Psoas muscle (tissue), 8 donors: ENCODE data around the gene WDR4. TPM values are rescaled to one million over a fixed set of nuclear protein-coding genes. Genes with fewer than 3 reads are reported as not detected.
"Not testable (repeated sequence)": the region's sequence is repeated elsewhere in the genome, so short reads cannot be mapped to it uniquely, and the experiment has no call there.

Experiments used
- ATAC-seq, 4 donors: fragments of 200-7000 bp; cut with Tn5 transposase; one replicate each; pipeline ENCODE4 v1.9.1; 2020; ENCODE audit warnings: moderate library complexity in 3 of 4, mild to moderate bottlenecking in 2 of 4
- DNase-seq, 2 donors: peaks; one replicate each; pipeline ENCODE4 v3.0.0-alpha.2; 2020
- H3K27ac ChIP-seq: fragments of 200-600 bp; one replicate; pipeline ENCODE4 v1.8.0; 2022
- H3K27me3 ChIP-seq, 3 donors: fragments of 200-600 bp in 1 of 3; one replicate each; pipeline versions ENCODE4 v1.6.1 to v1.8.0; 2013 to 2022; ENCODE audit warnings: low read length in 2 of 3, mild to moderate bottlenecking in 2 of 3, moderate library complexity in 1 of 3; ENCODE audit not compliant: insufficient read depth in 3 of 3
- H3K36me3 ChIP-seq, 2 donors: fragments of 200-600 bp in 1 of 2; one replicate each; pipeline versions ENCODE4 v1.6.1 to v1.8.0; 2013 to 2022; ENCODE audit warnings: low read depth in 1 of 2, mild to moderate bottlenecking in 1 of 2, moderate library complexity in 1 of 2; ENCODE audit not compliant: insufficient read depth in 1 of 2
- H3K4me1 ChIP-seq: fragments of 200-600 bp; one replicate; pipeline ENCODE4 v1.8.0; 2022
- H3K4me3 ChIP-seq: fragments of 200-600 bp; one replicate; pipeline ENCODE4 v1.8.0; 2022; ENCODE audit warnings: mild to moderate bottlenecking
- H3K9me3 ChIP-seq: fragments of 200-600 bp; one replicate; pipeline ENCODE4 v1.8.0; 2022
- WGBS, 3 donors: extraction: QIAGEN DNeasy Blood & Tissue Kit; methylation state at CpG; one replicate each; pipeline versions ENCODE4 v1.1.6 to v1.1.7; 2013; 5-methylcytosine and 5-hydroxymethylcytosine counted together
- intact Hi-C, 2 donors: fragments of 100-400 bp; cut with DNase I; formaldehyde crosslinking; loops; one replicate each; pipeline versions ENCODE4 v1.11.0 to v1.14.2; 2022
- polyA plus RNA-seq, 3 donors: library from polyadenylated mRNA; stranded (reverse); fragments of 200-250 nt; gene quantifications; one replicate each; pipeline ENCODE4 v1.2.3, GENCODE V29; 2013
- total RNA-seq, 4 donors: library from RNA; stranded (reverse); fragmentation: NEBNext Ultra II Directional in 2 of 4; extraction: Animal tissue kit (Norgen Biotek cat#: 25700) in 2 of 4; gene quantifications; one replicate each; pipeline versions ENCODE4 v1.2.1 to v1.2.4, GENCODE V29; 2021 to 2023
- TF ChIP-seq, protein P1 (sequence below): fragments of 200-600 bp; IDR thresholded peaks from one replicate; pipeline ENCODE4 v1.8.0; 2022; ENCODE audit warnings: antibody characterized with exemption
- donor health status: healthy with polysubstance abuse.
- donor health status: DM: no; HTN: no; CAD: no; lungs with moderate emphysema.
- donor health status: Bipolar disorder and iron deficiency.
- donor health status: healthy.
- donor health status: DM: yes; HTN: yes; CAD: no.
- donor health status: DM: no; HTN: no; CAD: no.
- donor health status: DM: no; HTN: no; CAD: no.
- donor health status: DM: yes; HTN: yes; CAD: no.

WDR4 gene
- total and polyA plus RNA-seq, 7 donors = 4.8 to 40.2 (median 11.1) TPM

DNA sequence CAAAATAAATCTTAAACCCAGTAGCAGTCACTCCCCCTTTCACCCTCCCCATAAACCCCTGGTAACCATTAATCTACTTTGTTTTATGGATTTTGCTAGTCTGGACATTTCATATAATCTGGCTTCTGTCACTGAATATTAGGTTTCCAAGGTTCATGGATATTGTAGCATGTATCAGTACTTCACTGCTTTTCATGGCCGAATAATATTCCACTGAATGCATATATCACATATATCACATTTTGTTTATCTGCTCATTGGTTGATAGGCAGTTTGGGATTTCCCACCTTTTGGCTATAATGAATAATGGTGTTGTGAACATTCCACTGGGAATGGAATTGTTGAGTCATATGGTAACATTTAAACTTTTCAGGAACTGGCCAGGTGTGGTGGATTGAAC, 4.6 kb upstream of the WDR4 start:
- no peaks in the 10 kb centered on the region for H3K27me3 ChIP-seq
- WGBS, 3 donors = 36 to 98% (median 93%) methylated on average over 1 of the region's 1 CpG
- ATAC-seq = no peak

DNA sequence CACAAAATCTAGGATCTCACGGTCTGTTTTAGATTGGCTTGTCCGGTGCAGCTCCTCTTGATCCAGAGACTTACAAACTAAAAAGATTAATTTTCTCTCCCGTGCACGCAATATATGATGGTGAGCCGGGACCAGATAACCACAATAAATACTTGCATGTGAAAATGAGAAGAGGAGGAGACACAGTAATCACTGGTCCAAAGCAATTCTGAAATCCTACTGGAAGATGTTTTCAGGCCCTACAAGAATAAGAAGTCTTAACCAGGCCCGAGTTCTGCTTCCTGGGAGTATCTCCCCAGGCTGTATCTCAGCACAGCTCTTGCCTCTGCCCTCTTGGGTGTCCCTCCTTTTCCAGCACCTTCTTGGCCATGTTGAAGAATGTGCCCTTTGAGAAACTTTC, 1.0 kb upstream of the WDR4 start:
- peak overlapping the region; percentile 95 for H3K4me3 ChIP-seq
- whole genome bisulfite sequencing, 3 donors = 94 to 95% (median 94%) methylated on average over 6 of the region's 6 CpGs
- peaks cover 2 to 12% of the 10 kb centered on the region in 2 donors for H3K36me3 ChIP-seq
- intact Hi-C loops = no loop called here
- TF ChIP-seq, protein P1, sequence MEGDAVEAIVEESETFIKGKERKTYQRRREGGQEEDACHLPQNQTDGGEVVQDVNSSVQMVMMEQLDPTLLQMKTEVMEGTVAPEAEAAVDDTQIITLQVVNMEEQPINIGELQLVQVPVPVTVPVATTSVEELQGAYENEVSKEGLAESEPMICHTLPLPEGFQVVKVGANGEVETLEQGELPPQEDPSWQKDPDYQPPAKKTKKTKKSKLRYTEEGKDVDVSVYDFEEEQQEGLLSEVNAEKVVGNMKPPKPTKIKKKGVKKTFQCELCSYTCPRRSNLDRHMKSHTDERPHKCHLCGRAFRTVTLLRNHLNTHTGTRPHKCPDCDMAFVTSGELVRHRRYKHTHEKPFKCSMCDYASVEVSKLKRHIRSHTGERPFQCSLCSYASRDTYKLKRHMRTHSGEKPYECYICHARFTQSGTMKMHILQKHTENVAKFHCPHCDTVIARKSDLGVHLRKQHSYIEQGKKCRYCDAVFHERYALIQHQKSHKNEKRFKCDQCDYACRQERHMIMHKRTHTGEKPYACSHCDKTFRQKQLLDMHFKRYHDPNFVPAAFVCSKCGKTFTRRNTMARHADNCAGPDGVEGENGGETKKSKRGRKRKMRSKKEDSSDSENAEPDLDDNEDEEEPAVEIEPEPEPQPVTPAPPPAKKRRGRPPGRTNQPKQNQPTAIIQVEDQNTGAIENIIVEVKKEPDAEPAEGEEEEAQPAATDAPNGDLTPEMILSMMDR = no peak
- no peaks in the 10 kb centered on the region for H3K27me3 ChIP-seq
- no peaks in the 10 kb centered on the region for H3K9me3 ChIP-seq
- peaks cover 11% of the 10 kb centered on the region for H3K4me1 ChIP-seq
- DNase-seq (no peak), ATAC-seq (no peak)
- H3K27ac ChIP-seq = peak overlapping the region; percentile 97

More for the DNA sequence above, 4.6 kb upstream of the WDR4 start:
- H3K4me1 ChIP-seq = no peaks in the 10 kb centered on the region
- H3K4me3 ChIP-seq = no peak overlapping the region
- no peaks in the 10 kb centered on the region for H3K36me3 ChIP-seq
- no peak for DNase-seq
- TF ChIP-seq, protein P1 = no peak
- intact Hi-C loops = no loop called here
- H3K27ac ChIP-seq = no peak overlapping the region
- H3K9me3 ChIP-seq = no peaks in the 10 kb centered on the region

DNA sequence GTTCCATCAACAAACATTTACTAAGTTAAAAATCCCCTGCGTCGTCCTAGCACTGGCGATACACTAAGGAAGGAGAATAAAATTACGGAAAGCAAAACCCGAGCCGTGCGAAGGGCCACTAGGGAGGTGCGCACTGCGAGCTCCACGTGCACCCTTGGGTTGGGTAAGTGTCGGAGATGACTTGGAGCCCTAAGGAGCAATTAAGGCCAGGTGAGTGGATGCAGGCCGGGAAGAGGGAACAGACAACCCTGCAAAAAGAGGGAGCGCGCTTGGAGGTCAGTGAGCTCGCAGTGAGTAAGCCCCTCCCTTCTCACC, 704 bp downstream of the WDR4 start:
- Histone ChIP-seq H3K4me3 (peak overlapping the region; percentile 95), H3K36me3 (peaks cover 2 to 29% of the 10 kb centered on the region in 2 donors), H3K27ac (peak overlapping the region; percentile 97), H3K27me3 (no peaks in the 10 kb centered on the region), H3K9me3 (no peaks in the 10 kb centered on the region), H3K4me1 (peaks cover 11% of the 10 kb centered on the region)
- intact Hi-C loops = no loop called here
- ATAC-seq (peak; percentile 28 to 34 (median 32)), DNase-seq (no peak)
- TF ChIP-seq, protein P1 = no peak
- WGBS, 3 donors = 0 to 1% (median 0%) methylated on average over 15 of the region's 15 CpGs

DNA sequence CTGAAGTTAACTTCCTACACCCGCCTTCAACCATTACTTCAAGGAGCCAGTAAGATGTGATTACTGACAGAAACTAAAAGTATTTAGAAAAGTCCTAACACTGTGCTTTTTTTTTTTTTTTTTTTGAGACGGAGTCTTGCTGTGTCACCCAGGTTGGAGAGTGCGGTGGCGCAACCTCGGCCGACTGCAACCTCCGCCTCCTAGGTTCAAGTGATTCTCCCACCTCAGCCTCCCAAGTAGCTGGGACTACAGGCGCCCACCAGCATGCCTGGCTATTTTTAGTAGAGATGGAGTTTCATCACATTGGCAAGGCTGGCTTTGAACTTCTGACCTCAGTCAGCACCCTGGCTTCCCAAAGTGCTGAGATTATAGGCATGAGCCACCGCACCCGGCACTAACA, 3.5 kb downstream of the WDR4 start:
- intact Hi-C loops = not testable (repeated sequence)
- peak in 1 of 2 donors; percentile 19 for DNase-seq

DNA sequence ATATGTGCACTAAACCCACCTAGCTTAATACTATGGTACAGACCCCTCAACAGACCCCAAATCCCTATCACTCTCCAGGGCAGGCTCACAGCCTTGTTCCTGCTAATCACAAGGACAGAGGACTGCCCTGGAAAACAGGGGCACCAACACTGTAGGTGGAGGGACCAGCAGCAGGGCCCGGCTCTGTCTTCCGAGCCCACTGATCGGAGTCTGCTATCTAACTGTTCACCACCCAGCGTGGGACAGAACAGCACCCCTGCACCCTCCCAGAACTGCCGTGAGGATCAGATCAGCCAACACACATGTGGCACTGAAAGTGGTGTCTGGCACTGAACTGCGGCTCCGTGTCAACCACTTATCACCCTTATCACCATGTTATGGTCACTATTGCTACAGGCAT, 6.2 kb downstream of the WDR4 start:
- Histone ChIP-seq H3K4me1 (peaks cover 5% of the 10 kb centered on the region), H3K36me3 (peaks cover 5 to 82% of the 10 kb centered on the region in 2 donors), H3K9me3 (no peaks in the 10 kb centered on the region), H3K27ac (no peak overlapping the region), H3K27me3 (no peaks in the 10 kb centered on the region), H3K4me3 (no peak overlapping the region)
- intact Hi-C loops = no loop called here
- ATAC-seq (no peak), DNase-seq (no peak)
- TF ChIP-seq, protein P1 = no peak
- WGBS, 3 donors = 88 to 95% (median 94%) methylated on average over 7 of the region's 7 CpGs

More for the DNA sequence above, 3.5 kb downstream of the WDR4 start:
- not testable (repeated sequence) for ATAC-seq, H3K27ac ChIP-seq, H3K27me3 ChIP-seq, H3K4me3 ChIP-seq, H3K9me3 ChIP-seq
- WGBS, 3 donors = 76 to 84% (median 77%) methylated on average over 10 of the region's 10 CpGs
- H3K36me3 ChIP-seq = peaks cover 5 to 58% of the 10 kb centered on the region in 2 donors
- H3K4me1 ChIP-seq = peaks cover 11% of the 10 kb centered on the region
